ENCODE data around the gene PDSS2.

DNA sequence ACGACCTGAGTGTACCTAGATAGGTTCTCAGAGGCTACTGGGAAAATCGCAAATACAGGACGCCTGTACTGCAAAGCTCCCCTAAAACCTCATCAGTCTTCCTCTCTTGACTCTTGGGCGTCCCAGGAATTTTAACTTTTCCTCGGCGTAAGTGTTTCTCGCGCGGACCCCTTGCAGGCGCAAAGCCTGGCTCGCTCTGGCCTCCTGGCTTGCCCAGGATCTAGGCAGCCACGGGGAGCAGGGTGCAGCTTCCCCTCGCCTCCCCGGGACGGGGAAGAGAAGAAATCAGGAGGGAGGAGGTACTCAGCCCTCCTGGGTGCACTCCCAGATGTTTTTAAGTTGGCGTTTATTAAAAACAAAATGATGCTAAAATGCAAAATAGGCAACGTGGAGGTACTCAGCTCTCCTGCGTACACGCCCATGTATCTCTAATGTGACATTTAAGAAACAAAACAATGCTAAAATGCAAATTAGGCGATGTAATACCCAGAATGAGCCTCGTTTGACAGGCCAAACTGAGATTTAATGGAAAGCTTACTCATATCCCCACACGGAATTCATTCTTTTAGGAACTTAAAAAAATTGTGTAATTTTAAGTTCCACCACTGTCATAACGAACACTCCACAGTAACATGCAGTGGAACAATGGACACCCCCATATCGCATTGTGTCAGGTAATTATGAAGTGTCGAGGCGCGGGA is 29.0 kb upstream of the PDSS2 start:
- TF ChIP-seq, protein P1, sequence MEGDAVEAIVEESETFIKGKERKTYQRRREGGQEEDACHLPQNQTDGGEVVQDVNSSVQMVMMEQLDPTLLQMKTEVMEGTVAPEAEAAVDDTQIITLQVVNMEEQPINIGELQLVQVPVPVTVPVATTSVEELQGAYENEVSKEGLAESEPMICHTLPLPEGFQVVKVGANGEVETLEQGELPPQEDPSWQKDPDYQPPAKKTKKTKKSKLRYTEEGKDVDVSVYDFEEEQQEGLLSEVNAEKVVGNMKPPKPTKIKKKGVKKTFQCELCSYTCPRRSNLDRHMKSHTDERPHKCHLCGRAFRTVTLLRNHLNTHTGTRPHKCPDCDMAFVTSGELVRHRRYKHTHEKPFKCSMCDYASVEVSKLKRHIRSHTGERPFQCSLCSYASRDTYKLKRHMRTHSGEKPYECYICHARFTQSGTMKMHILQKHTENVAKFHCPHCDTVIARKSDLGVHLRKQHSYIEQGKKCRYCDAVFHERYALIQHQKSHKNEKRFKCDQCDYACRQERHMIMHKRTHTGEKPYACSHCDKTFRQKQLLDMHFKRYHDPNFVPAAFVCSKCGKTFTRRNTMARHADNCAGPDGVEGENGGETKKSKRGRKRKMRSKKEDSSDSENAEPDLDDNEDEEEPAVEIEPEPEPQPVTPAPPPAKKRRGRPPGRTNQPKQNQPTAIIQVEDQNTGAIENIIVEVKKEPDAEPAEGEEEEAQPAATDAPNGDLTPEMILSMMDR (IDR thresholded peaks at IDR 0.05; ENCODE audit: low read depth, low read length), result no peak
- TF ChIP-seq EZH2phosphoT487 (IDR thresholded peaks at IDR 0.05; ENCODE audit: low read depth), result no peak
